ENCODE measurements around the gene PCLO.

Gene PCLO, protein sequence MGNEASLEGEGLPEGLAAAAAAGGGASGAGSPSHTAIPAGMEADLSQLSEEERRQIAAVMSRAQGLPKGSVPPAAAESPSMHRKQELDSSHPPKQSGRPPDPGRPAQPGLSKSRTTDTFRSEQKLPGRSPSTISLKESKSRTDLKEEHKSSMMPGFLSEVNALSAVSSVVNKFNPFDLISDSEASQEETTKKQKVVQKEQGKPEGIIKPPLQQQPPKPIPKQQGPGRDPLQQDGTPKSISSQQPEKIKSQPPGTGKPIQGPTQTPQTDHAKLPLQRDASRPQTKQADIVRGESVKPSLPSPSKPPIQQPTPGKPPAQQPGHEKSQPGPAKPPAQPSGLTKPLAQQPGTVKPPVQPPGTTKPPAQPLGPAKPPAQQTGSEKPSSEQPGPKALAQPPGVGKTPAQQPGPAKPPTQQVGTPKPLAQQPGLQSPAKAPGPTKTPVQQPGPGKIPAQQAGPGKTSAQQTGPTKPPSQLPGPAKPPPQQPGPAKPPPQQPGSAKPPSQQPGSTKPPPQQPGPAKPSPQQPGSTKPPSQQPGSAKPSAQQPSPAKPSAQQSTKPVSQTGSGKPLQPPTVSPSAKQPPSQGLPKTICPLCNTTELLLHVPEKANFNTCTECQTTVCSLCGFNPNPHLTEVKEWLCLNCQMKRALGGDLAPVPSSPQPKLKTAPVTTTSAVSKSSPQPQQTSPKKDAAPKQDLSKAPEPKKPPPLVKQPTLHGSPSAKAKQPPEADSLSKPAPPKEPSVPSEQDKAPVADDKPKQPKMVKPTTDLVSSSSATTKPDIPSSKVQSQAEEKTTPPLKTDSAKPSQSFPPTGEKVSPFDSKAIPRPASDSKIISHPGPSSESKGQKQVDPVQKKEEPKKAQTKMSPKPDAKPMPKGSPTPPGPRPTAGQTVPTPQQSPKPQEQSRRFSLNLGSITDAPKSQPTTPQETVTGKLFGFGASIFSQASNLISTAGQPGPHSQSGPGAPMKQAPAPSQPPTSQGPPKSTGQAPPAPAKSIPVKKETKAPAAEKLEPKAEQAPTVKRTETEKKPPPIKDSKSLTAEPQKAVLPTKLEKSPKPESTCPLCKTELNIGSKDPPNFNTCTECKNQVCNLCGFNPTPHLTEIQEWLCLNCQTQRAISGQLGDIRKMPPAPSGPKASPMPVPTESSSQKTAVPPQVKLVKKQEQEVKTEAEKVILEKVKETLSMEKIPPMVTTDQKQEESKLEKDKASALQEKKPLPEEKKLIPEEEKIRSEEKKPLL (N-terminal part only)

DNA sequence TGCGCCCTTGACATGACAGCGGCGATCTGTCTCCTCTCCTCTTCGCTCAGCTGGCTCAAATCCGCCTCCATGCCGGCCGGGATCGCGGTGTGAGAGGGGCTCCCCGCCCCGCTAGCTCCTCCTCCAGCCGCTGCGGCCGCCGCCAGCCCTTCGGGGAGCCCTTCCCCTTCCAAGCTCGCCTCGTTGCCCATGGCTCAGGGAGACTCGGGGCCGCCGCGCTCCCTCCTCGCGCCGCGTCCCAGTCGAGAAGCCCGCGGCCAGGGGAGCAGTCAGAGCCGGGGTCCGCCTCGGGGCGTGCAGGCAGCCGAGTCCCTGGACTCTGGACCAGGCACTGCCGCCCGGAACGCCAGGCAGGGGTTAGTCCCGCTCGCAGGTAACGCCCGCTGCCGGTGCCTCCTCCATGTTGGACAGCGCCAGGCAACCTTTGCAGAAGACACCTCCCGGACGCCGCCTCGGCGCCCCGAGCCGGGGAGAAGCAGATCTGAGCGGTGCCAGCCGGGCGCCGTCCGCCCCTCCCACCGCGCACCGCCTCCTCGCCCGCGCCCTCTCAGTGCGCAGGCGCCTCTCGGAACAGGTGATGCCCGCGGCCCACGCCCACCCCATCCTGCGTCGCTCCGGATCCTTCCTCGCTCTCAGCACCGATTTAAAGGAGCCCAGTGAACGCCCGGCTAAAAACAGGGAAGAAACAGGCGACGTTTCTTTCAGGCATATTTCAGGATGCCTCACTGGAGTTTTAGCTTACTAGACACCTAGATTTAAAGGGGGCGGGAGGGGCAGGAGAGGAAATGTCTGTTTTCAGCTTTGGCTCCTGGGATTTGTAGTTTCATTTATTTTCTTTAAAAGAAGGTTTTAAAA, at the start of gene PCLO:
Gene PCLO (minus strand): TSS at position 483 of the 855 bp plus-strand sequence. CDS start 292 bp downstream, at position 191.
- peak within 1 kb of the TSS; percentile 45 for H3K4me3 ChIP-seq (replicated peaks; ENCODE audit: low read depth, low read length)
- DNase-seq (ENCODE audit: extremely low read depth, low read depth), result no peak
- TF ChIP-seq, protein P1, sequence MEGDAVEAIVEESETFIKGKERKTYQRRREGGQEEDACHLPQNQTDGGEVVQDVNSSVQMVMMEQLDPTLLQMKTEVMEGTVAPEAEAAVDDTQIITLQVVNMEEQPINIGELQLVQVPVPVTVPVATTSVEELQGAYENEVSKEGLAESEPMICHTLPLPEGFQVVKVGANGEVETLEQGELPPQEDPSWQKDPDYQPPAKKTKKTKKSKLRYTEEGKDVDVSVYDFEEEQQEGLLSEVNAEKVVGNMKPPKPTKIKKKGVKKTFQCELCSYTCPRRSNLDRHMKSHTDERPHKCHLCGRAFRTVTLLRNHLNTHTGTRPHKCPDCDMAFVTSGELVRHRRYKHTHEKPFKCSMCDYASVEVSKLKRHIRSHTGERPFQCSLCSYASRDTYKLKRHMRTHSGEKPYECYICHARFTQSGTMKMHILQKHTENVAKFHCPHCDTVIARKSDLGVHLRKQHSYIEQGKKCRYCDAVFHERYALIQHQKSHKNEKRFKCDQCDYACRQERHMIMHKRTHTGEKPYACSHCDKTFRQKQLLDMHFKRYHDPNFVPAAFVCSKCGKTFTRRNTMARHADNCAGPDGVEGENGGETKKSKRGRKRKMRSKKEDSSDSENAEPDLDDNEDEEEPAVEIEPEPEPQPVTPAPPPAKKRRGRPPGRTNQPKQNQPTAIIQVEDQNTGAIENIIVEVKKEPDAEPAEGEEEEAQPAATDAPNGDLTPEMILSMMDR (IDR thresholded peaks at IDR 0.05; ENCODE audit: low read depth, low read length, missing control alignments), result no peak

DNA sequence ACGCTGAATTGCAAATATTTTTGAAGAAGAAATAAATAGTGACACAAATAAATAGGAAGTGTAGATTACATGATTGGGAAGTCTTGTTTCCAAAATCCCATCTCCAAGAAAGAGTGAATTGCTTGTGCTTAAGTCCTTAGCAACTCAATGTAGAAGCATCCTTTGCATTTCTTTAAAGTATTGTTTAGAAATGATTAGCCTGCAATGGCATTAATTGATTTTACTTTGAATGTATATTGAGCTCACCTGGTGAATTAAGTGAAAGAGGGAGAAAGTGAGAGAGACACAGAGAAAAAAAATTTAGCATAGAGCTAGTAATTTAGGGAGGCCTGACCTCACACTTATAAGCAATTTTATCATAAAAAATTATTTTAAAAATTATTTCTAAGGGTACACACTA, 49.0 kb upstream of the PCLO start:
- no peak overlapping the region for H3K4me3 ChIP-seq (replicated peaks; ENCODE audit: low read depth, low read length)
- no peak for DNase-seq (ENCODE audit: extremely low read depth, low read depth)
- TF ChIP-seq, protein P1 (IDR thresholded peaks at IDR 0.05; ENCODE audit: low read depth, low read length, missing control alignments), result no peak

DNA sequence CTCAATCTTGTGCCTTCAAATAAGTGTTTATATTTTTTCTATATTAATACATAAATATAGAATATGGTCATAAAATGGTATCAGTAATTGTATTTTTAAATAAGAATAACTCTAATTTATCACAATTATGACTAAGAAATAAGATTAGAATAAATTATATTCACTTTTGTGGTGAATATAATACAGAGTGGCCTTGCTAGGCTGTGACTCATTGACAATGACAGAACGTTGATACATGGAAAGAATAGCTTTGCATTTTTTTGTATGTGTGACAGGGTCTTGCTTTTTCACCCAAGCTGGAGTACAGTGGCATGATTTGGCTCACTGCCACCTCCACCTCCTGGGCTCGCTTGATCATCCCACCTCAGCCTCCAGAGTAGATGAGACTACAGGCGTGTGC, 47.8 kb upstream of the PCLO start:
- TF ChIP-seq, protein P1 (IDR thresholded peaks at IDR 0.05; ENCODE audit: low read depth, low read length, missing control alignments), result no peak
- H3K4me3 ChIP-seq (replicated peaks; ENCODE audit: low read depth, low read length), result no peak overlapping the region
- DNase-seq (ENCODE audit: extremely low read depth, low read depth), result no peak

DNA sequence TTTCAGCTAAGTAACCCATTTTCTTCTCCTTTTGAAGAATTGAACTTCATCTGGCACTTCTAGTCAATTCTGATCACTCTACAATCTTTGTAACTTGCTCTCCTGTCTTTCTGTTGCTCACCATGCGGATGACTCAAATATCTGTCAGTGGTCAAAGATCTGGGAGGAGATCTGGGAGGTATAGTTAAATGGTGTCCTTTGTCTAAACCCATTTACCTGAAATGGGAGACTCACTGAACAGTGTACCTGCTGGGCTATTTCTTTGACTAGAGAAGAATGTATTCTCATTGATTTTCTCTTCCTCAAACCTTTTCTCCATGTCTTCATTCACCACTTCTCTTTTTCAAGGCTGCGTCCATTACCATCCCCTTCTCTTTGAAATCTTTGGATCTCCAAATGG, 42.0 kb upstream of the PCLO start:
- TF ChIP-seq, protein P1 (IDR thresholded peaks at IDR 0.05; ENCODE audit: low read depth, low read length, missing control alignments), result no peak
- no peak for DNase-seq (ENCODE audit: extremely low read depth, low read depth)

DNA sequence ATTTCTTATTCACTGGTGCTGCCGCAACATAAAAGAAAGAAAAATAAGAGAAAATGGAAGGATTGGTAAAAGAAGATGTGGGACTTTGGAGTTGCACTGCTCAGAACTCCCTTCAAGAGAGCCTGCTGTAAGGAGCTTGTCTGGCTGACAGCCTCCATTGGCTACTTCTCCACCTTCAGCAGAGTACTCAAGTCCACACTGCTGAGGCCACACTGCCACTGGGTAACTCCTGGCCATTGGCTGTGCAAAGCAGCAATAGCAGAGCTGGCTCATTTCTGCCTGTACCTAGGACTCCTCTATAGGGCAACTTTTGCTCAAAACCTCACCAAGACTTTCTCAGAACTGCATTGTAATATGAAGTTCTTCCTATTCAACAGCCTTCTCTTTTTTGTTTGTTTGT, 38.7 kb upstream of the PCLO start:
- DNase-seq (ENCODE audit: extremely low read depth, low read depth), result no peak
- TF ChIP-seq, protein P1 (IDR thresholded peaks at IDR 0.05; ENCODE audit: low read depth, low read length, missing control alignments), result no peak
- H3K4me3 ChIP-seq (replicated peaks; ENCODE audit: low read depth, low read length), result no peak overlapping the region

More for the DNA sequence above, 42.0 kb upstream of the PCLO start:
- no peak overlapping the region for H3K4me3 ChIP-seq (replicated peaks; ENCODE audit: low read depth, low read length)

Measured in HFF-Myc (cell line).